ACC112 (cell line): ENCODE data around the gene MALRD1.

ENCODE experiments used
- H2AFZ ChIP-seq: fragments of 200-600 bp; sonication (generic); one replicate; pipeline ENCODE4 v1.6.0; 2017; ENCODE audit warnings: antibody characterized with exemption, low read length; ENCODE audit not compliant: unreplicated experiment
- H3K27ac ChIP-seq: fragments of 200-600 bp; sonication (generic); 2 replicates; pipeline ENCODE4 v1.5.1; 2014; ENCODE audit warnings: low read depth, mild to moderate bottlenecking, antibody characterized with exemption, low read length, moderate library complexity
- H3K27me3 ChIP-seq: fragments of 200-600 bp; sonication (generic); 2 replicates; pipeline ENCODE4 v1.6.1; 2014; ENCODE audit warnings: mild to moderate bottlenecking, antibody characterized with exemption, low read length, moderate library complexity, mixed read lengths; ENCODE audit not compliant: insufficient read depth
- H3K36me3 ChIP-seq: fragments of 200-600 bp; sonication (generic); 2 replicates; pipeline ENCODE4 v1.6.1; 2016; ENCODE audit warnings: mild to moderate bottlenecking, antibody characterized with exemption, low read length, moderate library complexity, mixed read lengths; ENCODE audit not compliant: insufficient read depth
- H3K4me1 ChIP-seq: fragments of 200-600 bp; sonication (generic); one replicate; pipeline ENCODE4 v1.6.1; 2016; ENCODE audit warnings: low read length, mixed read lengths; ENCODE audit not compliant: insufficient read depth, unreplicated experiment, control insufficient read depth
- H3K4me3 ChIP-seq: fragments of 200-600 bp; sonication (generic); 2 replicates; pipeline ENCODE4 v1.5.1; 2014; ENCODE audit warnings: mild to moderate bottlenecking, low read depth, low read length
- H3K79me2 ChIP-seq: fragments of 200-600 bp; sonication (generic); one replicate; pipeline ENCODE4 v1.6.0; 2016; ENCODE audit warnings: low read length; ENCODE audit not compliant: control insufficient read depth, unreplicated experiment, insufficient read depth

The MALRD1 gene

DNA sequence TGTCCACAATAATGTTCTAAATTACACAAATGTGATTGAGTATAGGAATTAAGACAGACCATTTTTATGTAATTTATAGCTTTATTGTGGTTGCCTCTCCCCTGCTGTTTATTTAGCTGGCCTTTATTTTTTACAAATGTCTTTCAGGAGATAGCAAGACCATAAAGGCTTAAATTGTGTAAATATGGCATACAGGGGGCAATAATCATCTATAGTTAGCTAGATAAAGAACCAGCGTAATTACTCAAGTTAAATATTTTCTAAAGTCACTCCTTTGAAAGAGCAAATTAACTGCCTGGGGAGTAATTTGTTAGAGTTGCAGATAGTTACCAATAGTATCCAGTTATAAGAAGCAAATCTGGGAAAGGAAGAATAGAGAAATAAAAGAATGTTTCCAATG is at the start of gene MALRD1:
TSS of gene MALRD1 (plus strand) at position 313 of the 400 bp plus-strand sequence. CDS start 138 bp downstream, outside the sequence.
- H3K27me3 ChIP-seq: no peaks in the 10 kb centered on the region
- no peaks in the 10 kb centered on the region for H3K4me1 ChIP-seq
- no peak within 1 kb of the TSS for H2AFZ ChIP-seq
- no peaks in the 10 kb centered on the region for H3K36me3 ChIP-seq
- no peak within 1 kb of the TSS for H3K27ac ChIP-seq
- H3K79me2 ChIP-seq: no peaks in the 10 kb centered on the region
- no peak within 1 kb of the TSS for H3K4me3 ChIP-seq

DNA sequence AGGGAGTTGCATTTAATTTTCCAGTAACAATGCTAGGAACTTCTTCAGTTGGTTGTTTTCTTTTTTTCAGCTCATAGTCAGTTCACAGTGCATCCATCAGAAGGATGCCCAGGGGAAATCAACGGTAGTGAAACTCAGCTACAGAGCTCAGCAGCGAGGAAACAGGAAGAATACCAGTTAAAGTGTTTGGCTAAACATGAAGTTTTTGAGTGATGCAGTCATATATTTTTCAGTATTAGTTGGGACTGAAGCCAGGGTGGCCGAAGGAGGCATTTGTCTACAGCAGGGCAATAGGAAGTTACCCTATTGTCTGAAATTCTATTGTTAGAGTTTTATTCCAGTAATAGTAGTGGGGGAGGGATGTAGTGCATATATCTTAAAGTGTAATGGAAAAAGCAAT is 45.3 kb upstream of the MALRD1 start:
- no peaks in the 10 kb centered on the region for H3K79me2 ChIP-seq
- H3K4me1 ChIP-seq: no peaks in the 10 kb centered on the region
- H3K27me3 ChIP-seq: no peaks in the 10 kb centered on the region
- H3K36me3 ChIP-seq: no peaks in the 10 kb centered on the region
- no peak overlapping the region for H3K4me3 ChIP-seq
- H3K27ac ChIP-seq: no peak overlapping the region
- H2AFZ ChIP-seq: no peak overlapping the region

DNA sequence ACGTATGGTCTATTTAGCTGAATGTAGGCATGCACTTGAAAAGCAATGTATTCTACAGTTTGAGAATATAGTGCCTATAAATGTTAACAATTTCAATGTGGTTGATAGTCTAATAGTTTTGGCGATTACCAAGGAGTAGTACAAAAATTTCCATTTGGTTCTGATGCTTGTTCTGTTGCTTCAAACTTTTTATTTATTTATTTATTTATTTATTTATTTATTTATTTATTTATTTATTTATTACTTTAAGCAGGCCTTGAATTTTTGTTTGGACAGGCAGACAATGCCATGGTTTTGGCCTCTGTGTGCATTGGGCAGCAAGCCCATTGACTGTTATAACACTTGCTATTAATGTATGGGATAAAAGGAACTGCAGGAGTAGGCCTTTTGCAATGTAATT is 36.5 kb upstream of the MALRD1 start:
- Histone ChIP-seq H2AFZ (no peak overlapping the region), H3K79me2 (no peaks in the 10 kb centered on the region), H3K4me1 (no peaks in the 10 kb centered on the region), H3K4me3 (no peak overlapping the region), H3K27me3 (no peaks in the 10 kb centered on the region), H3K27ac (no peak overlapping the region), H3K36me3 (no peaks in the 10 kb centered on the region)

DNA sequence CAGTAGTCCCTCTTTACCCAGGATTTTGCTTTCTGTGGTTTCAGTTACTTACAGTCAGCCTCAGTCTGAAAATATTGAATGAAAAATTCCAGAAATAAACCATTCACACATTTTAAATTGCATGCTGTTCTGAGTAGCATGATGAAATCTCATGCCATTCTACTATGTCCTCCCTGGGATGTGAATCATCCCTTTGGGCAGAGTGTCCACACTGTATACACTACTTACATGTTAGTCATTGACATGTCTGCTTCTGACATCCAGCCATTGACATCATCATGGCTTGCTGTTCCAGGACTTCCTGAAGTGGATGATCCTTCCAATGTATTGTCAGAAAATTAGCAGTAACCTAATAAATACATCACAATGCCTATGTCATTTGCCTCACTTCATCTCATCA is 34.6 kb upstream of the MALRD1 start:
- no peak overlapping the region for H2AFZ ChIP-seq
- no peak overlapping the region for H3K4me3 ChIP-seq
- no peaks in the 10 kb centered on the region for H3K79me2 ChIP-seq
- H3K27me3 ChIP-seq: no peaks in the 10 kb centered on the region
- H3K36me3 ChIP-seq: no peaks in the 10 kb centered on the region
- no peak overlapping the region for H3K27ac ChIP-seq
- no peaks in the 10 kb centered on the region for H3K4me1 ChIP-seq

DNA sequence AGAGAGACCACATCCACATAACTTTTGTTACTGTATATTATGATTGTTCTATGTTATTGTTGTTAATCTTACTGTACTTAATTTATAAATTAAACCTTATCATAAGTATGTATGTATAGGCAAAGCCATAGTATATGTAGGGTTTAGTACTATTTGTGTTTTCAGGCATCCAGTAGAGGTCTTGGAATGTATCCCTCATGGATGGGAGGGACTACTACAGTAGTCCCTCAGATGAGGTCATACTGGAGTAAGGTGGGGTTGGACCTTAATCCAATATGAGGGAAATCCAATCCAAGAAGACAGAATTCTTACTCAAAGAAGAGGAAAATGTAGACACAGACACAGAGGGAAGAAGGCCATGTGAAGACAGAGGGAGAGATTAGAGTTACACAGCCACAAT is 34.1 kb upstream of the MALRD1 start:
- Histone ChIP-seq H3K36me3 (no peaks in the 10 kb centered on the region), H3K79me2 (no peaks in the 10 kb centered on the region)

GRCh38 chr10:19017116-19017890 is 31.3 kb upstream of the MALRD1 start:
- H3K79me2 ChIP-seq: no peaks in the 10 kb centered on the region
- no peaks in the 10 kb centered on the region for H3K36me3 ChIP-seq
- H3K27ac ChIP-seq: no peak overlapping the region
- H3K27me3 ChIP-seq: no peaks in the 10 kb centered on the region
- no peaks in the 10 kb centered on the region for H3K4me1 ChIP-seq
- H3K4me3 ChIP-seq: no peak overlapping the region
- H2AFZ ChIP-seq: no peak overlapping the region

More for the DNA sequence above, 34.1 kb upstream of the MALRD1 start:
- H3K27ac ChIP-seq: no peak overlapping the region
- H3K4me1 ChIP-seq: no peaks in the 10 kb centered on the region
- no peak overlapping the region for H2AFZ ChIP-seq
- H3K4me3 ChIP-seq: no peak overlapping the region
- no peaks in the 10 kb centered on the region for H3K27me3 ChIP-seq

GRCh38 chr10:19021162-19021561 is 27.4 kb upstream of the MALRD1 start:
- Histone ChIP-seq H3K4me3 (no peak overlapping the region), H3K79me2 (no peaks in the 10 kb centered on the region), H3K4me1 (no peaks in the 10 kb centered on the region), H2AFZ (no peak overlapping the region), H3K36me3 (no peaks in the 10 kb centered on the region), H3K27ac (no peak overlapping the region), H3K27me3 (no peaks in the 10 kb centered on the region)

GRCh38 chr10:19024611-19025010 is 24.0 kb upstream of the MALRD1 start:
- no peak overlapping the region for H3K27ac ChIP-seq
- no peaks in the 10 kb centered on the region for H3K79me2 ChIP-seq
- no peaks in the 10 kb centered on the region for H3K36me3 ChIP-seq
- no peak overlapping the region for H3K4me3 ChIP-seq
- no peak overlapping the region for H2AFZ ChIP-seq
- no peaks in the 10 kb centered on the region for H3K27me3 ChIP-seq
- H3K4me1 ChIP-seq: no peaks in the 10 kb centered on the region

DNA sequence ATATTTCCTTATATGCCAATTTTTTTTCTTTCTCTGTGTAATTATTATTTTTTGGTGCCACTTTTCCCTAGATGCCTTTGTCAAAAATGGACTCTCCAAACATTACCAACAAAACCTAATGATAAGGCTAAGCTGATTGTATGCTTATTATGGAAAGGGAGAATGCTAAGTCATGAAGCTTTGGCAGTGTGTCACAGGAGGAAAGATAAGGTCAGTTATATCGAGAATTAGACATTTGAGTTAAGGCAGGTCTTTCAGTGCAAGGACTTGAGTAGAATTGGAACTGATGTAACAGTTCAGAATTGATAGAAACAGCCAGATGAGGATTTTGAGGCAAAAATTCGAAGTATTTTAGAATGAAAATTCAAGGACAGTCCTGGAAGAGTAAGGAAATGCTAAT is 16.8 kb upstream of the MALRD1 start:
- no peaks in the 10 kb centered on the region for H3K27me3 ChIP-seq
- no peak overlapping the region for H3K27ac ChIP-seq
- H3K4me3 ChIP-seq: no peak overlapping the region

GRCh38 chr10:19033741-19034140 is 14.9 kb upstream of the MALRD1 start:
- Histone ChIP-seq H3K36me3 (no peaks in the 10 kb centered on the region), H3K79me2 (no peaks in the 10 kb centered on the region), H3K4me1 (no peaks in the 10 kb centered on the region), H3K27ac (no peak overlapping the region), H2AFZ (no peak overlapping the region), H3K27me3 (no peaks in the 10 kb centered on the region), H3K4me3 (no peak overlapping the region)

More for the DNA sequence above, 16.8 kb upstream of the MALRD1 start:
- H3K79me2 ChIP-seq: no peaks in the 10 kb centered on the region
- no peaks in the 10 kb centered on the region for H3K36me3 ChIP-seq
- no peak overlapping the region for H2AFZ ChIP-seq
- no peaks in the 10 kb centered on the region for H3K4me1 ChIP-seq

- Histone ChIP-seq H3K4me3 (no peak overlapping the region), H2AFZ (no peak overlapping the region), H3K27ac (no peak overlapping the region), H3K36me3 (no peaks in the 10 kb centered on the region), H3K4me1 (no peaks in the 10 kb centered on the region), H3K79me2 (no peaks in the 10 kb centered on the region), H3K27me3 (no peaks in the 10 kb centered on the region)
These were observed 7.4 kb upstream of the MALRD1 start for GRCh38 chr10:19041171-19041570.
